Neural crest cell (in vitro differentiated cells): ENCODE data around the gene NLRP5. TPM values are rescaled to one million over a fixed set of nuclear protein-coding genes. Genes with fewer than 3 reads are reported as not detected.
"Not testable (repeated sequence)": the region's sequence is repeated elsewhere in the genome, so short reads cannot be mapped to it uniquely, and the experiment has no call there.

Experiments
- DNase-seq: peaks from one replicate; pipeline ENCODE4 v3.0.0; 2021; ENCODE audit warnings: low read depth, mixed read lengths, low spot score
- H3K27ac Mint-ChIP-seq: one replicate; pipeline ENCODE4 v1.8.0; 2021; ENCODE audit warnings: mild to moderate bottlenecking, mixed read lengths; ENCODE audit not compliant: unreplicated experiment
- H3K27me3 Mint-ChIP-seq: 2 replicates; pipeline ENCODE4 v1.8.0; 2021; ENCODE audit warnings: low read depth, mild to moderate bottlenecking, mixed read lengths
- H3K36me3 Mint-ChIP-seq: 2 replicates; pipeline ENCODE4 v1.8.0; 2021; ENCODE audit warnings: low read depth, mild to moderate bottlenecking, mixed read lengths
- H3K4me1 Mint-ChIP-seq: 2 replicates; pipeline ENCODE4 v1.8.0; 2021; ENCODE audit warnings: mixed read lengths
- H3K4me3 Mint-ChIP-seq: one replicate; pipeline ENCODE4 v1.8.0; 2021; ENCODE audit warnings: mild to moderate bottlenecking, mixed read lengths
- H3K9me3 Mint-ChIP-seq: 2 replicates; pipeline ENCODE4 v1.8.0; 2021; ENCODE audit warnings: mixed read lengths
- long read RNA-seq: library from polyadenylated mRNA; unstranded; transcript quantifications from one replicate; pipeline ENCODE4 v2.0.0, GENCODE V29; 2020
- total RNA-seq: library from RNA; stranded (reverse); gene quantifications from 2 replicates; pipeline ENCODE4 v1.2.1, GENCODE V29; 2021
- TF ChIP-seq, protein P1 (sequence below): fragments of 200-600 bp; sonication (generic); conservative IDR thresholded peaks from 2 replicates; pipeline ENCODE4 v1.5.0; 2021; ENCODE audit warnings: antibody characterized with exemption, mild to moderate bottlenecking

Gene NLRP5
- not detected in 2 replicates for total RNA-seq
- long read RNA-seq, result 0 reads

DNA sequence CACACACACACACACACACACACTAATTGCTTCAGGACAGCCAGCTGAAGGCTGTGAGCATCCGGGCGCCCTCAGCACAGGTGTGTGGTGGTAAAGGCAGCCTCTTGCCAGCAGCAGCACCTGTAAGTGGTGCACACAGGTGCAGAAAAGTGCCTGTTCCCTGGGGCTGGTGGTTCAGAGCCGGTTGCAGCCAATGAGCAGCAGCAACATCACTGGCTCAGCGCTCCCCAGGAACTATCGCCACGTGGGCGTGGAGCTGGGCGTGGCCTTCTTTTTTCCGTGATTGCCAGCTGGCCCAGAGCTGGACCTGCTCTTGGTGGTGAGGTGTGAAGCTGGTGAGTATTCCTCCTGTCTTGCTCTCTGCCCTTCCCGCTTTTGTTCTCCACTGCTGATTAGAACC is at the start of gene NLRP5:
TSS of gene NLRP5 (plus strand) at position 289 of the 400 bp plus-strand sequence.
- TF ChIP-seq, protein P1, sequence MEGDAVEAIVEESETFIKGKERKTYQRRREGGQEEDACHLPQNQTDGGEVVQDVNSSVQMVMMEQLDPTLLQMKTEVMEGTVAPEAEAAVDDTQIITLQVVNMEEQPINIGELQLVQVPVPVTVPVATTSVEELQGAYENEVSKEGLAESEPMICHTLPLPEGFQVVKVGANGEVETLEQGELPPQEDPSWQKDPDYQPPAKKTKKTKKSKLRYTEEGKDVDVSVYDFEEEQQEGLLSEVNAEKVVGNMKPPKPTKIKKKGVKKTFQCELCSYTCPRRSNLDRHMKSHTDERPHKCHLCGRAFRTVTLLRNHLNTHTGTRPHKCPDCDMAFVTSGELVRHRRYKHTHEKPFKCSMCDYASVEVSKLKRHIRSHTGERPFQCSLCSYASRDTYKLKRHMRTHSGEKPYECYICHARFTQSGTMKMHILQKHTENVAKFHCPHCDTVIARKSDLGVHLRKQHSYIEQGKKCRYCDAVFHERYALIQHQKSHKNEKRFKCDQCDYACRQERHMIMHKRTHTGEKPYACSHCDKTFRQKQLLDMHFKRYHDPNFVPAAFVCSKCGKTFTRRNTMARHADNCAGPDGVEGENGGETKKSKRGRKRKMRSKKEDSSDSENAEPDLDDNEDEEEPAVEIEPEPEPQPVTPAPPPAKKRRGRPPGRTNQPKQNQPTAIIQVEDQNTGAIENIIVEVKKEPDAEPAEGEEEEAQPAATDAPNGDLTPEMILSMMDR, result no peak
- DNase-seq, result no peak
- peaks cover 18% of the 10 kb centered on the region for H3K9me3 Mint-ChIP-seq
- H3K4me1 Mint-ChIP-seq, result no peaks in the 10 kb centered on the region
- peaks cover 3% of the 10 kb centered on the region for H3K36me3 Mint-ChIP-seq
- no peak within 1 kb of the TSS for H3K4me3 Mint-ChIP-seq
- H3K27me3 Mint-ChIP-seq, result no peaks in the 10 kb centered on the region
- H3K27ac Mint-ChIP-seq, result no peak within 1 kb of the TSS

DNA sequence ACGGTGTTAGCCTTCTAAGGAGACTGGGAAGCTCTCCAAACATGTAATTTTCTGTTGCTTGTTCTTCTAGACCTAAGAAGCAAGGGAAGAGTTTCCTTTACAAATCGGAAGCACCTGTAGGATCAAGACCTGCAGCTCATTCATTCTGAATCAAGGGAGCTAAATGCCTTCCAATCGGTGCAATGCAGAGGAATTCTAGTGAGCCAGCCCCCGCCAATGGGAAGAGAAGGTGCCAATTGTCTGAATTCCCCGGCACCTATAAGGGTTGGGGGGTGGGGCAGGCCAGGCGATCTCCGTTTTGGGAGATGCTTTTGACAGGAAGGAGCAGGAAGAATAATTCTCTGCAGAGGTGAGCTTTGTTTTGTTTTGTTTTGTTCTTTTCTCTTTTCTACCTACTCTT is 47.4 kb upstream of the NLRP5 start:
- DNase-seq, result no peak
- TF ChIP-seq, protein P1, result no peak
- H3K27me3 Mint-ChIP-seq, result no peaks in the 10 kb centered on the region
- peaks cover 26% of the 10 kb centered on the region for H3K9me3 Mint-ChIP-seq
- peaks cover 16% of the 10 kb centered on the region for H3K36me3 Mint-ChIP-seq
- no peak overlapping the region for H3K4me3 Mint-ChIP-seq
- H3K27ac Mint-ChIP-seq, result no peak overlapping the region
- H3K4me1 Mint-ChIP-seq, result no peaks in the 10 kb centered on the region

DNA sequence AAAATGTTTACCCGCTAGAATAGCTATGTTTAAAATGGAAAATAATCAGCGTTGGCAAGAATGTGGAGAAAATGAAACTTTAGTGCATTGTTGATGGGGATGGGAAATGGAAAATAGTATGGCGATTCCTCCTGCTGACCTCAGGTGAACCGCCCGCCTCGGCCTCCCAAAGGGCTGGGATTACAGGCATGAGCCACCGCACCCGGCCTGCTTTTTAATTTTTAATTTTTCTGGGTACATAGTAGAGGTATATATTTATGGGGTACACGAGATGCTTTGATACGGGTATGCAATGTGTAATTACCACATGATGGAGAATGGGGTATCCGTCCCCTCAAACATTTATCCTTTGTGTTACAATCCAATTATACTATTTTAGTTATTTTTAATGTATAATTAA is 46.3 kb upstream of the NLRP5 start:
- Mint-ChIP-seq H3K27ac (no peak overlapping the region), H3K36me3 (peaks cover 10% of the 10 kb centered on the region), H3K4me3 (no peak overlapping the region), H3K4me1 (no peaks in the 10 kb centered on the region), H3K9me3 (peaks cover 19% of the 10 kb centered on the region), H3K27me3 (no peaks in the 10 kb centered on the region)
- DNase-seq, result no peak
- TF ChIP-seq, protein P1, result no peak

DNA sequence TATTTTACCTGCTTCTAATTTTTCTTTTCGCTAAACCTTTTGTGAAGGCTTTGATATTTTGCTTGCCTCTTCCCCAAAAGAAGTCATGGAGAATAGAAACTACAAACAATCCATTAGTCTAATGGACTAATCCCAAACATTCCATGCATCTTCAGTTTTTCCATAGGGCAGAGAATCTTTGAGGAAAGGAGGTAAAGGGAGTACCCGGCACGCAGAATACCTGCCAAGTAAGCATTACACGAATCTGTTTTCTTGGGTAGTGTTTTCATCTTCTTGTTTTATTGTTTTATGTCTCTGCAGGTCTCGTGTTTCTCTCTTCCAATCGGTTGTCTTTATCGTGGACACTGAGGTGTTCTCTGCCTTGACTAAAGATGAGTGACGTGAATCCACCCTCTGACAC is 39.0 kb upstream of the NLRP5 start, which contains the start of gene NLRP8:
TSS of gene NLRP8 (plus strand) at position 301 of the 400 bp plus-strand sequence.
- H3K27ac Mint-ChIP-seq, result no peak within 1 kb of the TSS
- no peaks in the 10 kb centered on the region for H3K4me1 Mint-ChIP-seq
- H3K9me3 Mint-ChIP-seq, result peaks cover 15% of the 10 kb centered on the region
- TF ChIP-seq, protein P1, result no peak
- H3K36me3 Mint-ChIP-seq, result peaks cover 10% of the 10 kb centered on the region
- no peaks in the 10 kb centered on the region for H3K27me3 Mint-ChIP-seq
- DNase-seq, result no peak
- no peak within 1 kb of the TSS for H3K4me3 Mint-ChIP-seq

DNA sequence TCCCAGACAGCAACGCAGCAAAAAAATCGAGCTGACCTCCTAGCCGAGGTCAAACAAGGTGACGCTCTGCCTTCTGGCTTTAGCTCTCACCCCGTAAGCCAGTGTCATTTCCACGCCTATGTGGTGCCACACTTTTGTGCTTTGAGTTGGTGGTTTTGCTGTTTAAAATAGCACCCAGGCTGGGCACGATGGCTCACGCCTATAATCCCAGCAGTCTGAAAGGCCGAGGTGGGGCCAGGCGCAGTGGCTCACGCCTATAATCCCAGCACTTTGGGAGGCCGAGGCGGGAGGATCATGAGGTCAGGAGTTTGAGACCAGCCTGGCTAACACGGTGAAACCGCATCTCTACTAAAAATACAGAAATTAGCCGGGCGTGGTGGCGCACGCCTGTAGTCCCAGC is 36.0 kb upstream of the NLRP5 start:
- peaks cover 13% of the 10 kb centered on the region for H3K9me3 Mint-ChIP-seq
- H3K27me3 Mint-ChIP-seq, DNase-seq, H3K4me3 Mint-ChIP-seq, H3K4me1 Mint-ChIP-seq, H3K36me3 Mint-ChIP-seq, H3K27ac Mint-ChIP-seq: not testable (repeated sequence)

DNA sequence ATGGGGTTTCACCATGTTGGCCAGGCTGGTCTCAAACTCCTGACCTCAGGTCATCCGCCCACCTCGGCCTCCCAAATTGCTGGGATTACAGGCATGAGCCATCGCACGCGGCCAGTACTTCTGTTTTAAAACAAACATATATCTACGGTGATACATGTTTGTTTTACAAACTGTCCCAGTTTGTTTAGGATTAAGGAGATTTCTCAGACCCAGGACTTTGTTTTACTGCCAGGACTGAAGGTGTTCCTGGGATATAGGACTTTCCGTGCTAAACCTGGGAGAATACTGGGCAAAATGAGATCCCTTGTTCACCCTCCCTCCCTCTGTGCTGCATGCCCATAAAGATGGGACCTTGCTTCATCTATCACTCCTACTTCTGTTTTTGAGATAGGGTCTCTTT is 30.1 kb upstream of the NLRP5 start:
- Mint-ChIP-seq H3K4me1 (no peaks in the 10 kb centered on the region), H3K36me3 (no peaks in the 10 kb centered on the region), H3K9me3 (peaks cover 13% of the 10 kb centered on the region), H3K4me3 (no peak overlapping the region), H3K27ac (no peak overlapping the region), H3K27me3 (no peaks in the 10 kb centered on the region)
- TF ChIP-seq, protein P1, result no peak
- no peak for DNase-seq
